ENCODE measurements around the gene GPATCH3. TPM values are rescaled to one million over a fixed set of nuclear protein-coding genes. Genes with fewer than 3 reads are reported as not detected.
A peak's percentile ranks its signal among the peaks of the same experiment; 100 is the strongest.

GPATCH3 gene
- total RNA-seq, 1 experiment from 2014 or later: 11.5 TPM

DNA sequence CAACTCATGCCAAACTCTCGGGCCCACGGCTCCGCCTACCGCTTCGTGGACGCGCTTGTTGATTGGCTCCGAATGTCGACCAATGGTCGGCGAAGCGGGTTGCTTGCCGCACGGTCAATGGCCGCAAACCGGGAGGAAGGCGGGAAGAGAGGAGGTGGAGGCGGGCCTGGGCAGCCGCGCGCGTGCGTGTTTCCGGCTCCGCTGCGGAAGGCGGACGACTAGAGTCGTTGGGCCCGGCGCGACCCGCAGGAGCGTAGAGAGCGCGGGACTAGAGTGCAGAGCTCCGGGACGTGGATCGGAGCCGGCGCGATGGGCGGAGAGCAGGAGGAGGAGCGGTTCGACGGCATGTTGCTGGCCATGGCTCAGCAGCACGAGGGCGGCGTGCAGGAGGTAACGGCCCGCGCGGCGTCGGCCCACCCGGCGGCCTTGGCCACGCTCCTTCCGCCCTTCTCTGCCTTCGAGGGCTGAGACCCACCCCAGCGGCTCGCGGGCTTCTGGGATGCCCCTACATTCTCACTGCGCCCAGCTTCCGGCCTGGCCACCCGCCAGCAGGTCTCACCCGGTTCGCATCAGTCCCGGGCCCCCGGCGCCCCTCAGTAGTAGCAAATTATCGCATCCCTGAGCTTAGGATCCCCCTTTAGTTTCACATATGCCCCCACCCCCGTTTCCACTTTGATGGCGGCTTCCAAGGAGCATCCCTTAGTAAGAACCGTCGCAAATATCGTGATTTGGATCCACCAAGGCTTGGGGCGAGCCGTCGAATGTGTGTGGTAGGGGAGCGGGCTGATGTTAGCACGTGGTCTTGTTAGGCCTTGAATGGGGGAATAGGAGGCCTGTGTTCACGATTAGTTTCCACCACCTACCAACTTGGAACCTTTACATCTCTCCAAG is 21.5 kb upstream of the GPATCH3 start, which contains the start of gene NUDC:
Gene NUDC, plus strand, starts transcription at position 204 of the 891 bp plus-strand sequence. Its CDS starts 106 bp downstream, at position 310.
- CTCF ChIA-PET: no interaction called here
- no TSS peak for BruUV-seq (replicated peaks)
- peak; percentile 93 for DNase-seq
- H3K4me3 Mint-ChIP-seq (ENCODE audit: low read depth, unreplicated experiment): peak within 1 kb of the TSS; percentile 100
- H3K9me3 Mint-ChIP-seq (ENCODE audit: low read depth, unreplicated experiment): no peaks in the 10 kb centered on the region
- TF ChIP-seq CTCF (IDR thresholded peaks at IDR 0.05; ENCODE audit: unreplicated experiment): no peak
- H3K36me3 Mint-ChIP-seq (ENCODE audit: insufficient read depth, unreplicated experiment): peaks cover 44% of the 10 kb centered on the region
- intact Hi-C loops (cut with micrococcal nuclease; ENCODE audit: unreplicated experiment): no loop called here
- no peaks in the 10 kb centered on the region for H3K27me3 Mint-ChIP-seq (ENCODE audit: unreplicated experiment)
- peaks cover 8% of the 10 kb centered on the region for H3K4me1 Mint-ChIP-seq (ENCODE audit: low read depth, unreplicated experiment)
- peak within 1 kb of the TSS; percentile 95 for H3K27ac Mint-ChIP-seq (ENCODE audit: unreplicated experiment)

DNA sequence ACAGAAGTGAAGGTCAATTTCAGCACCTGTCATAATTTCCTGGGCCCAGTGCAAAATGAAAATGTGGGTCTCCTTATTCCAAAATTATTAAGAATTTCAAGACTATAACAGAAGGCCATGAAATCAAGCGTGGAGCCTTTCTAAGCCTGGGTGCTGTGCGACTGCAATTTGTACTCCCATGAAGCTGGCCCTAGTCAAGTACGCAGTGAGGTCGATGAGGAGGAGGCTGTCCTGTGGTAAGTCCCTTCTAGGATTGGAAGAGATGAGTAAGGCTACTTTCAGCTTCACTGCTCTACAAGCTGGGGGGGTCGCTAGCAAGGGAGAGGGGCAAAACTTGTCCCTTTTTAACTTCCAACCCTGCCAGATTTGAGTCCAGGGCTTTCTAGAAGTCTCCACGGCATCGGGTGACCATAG is 20.9 kb upstream of the GPATCH3 start:
- no peak for DNase-seq
- peak overlapping the region; percentile 95 for H3K27ac Mint-ChIP-seq (ENCODE audit: unreplicated experiment)
- no peaks in the 10 kb centered on the region for H3K9me3 Mint-ChIP-seq (ENCODE audit: low read depth, unreplicated experiment)
- CTCF ChIA-PET: no interaction called here
- peaks cover 38% of the 10 kb centered on the region for H3K36me3 Mint-ChIP-seq (ENCODE audit: insufficient read depth, unreplicated experiment)
- TF ChIP-seq CTCF (IDR thresholded peaks at IDR 0.05; ENCODE audit: unreplicated experiment): no peak
- H3K27me3 Mint-ChIP-seq (ENCODE audit: unreplicated experiment): no peaks in the 10 kb centered on the region
- no TSS peak for BruUV-seq (replicated peaks)
- intact Hi-C loops (cut with micrococcal nuclease; ENCODE audit: unreplicated experiment): no loop called here
- peak overlapping the region; percentile 100 for H3K4me3 Mint-ChIP-seq (ENCODE audit: low read depth, unreplicated experiment)
- peaks cover 8% of the 10 kb centered on the region for H3K4me1 Mint-ChIP-seq (ENCODE audit: low read depth, unreplicated experiment)

DNA sequence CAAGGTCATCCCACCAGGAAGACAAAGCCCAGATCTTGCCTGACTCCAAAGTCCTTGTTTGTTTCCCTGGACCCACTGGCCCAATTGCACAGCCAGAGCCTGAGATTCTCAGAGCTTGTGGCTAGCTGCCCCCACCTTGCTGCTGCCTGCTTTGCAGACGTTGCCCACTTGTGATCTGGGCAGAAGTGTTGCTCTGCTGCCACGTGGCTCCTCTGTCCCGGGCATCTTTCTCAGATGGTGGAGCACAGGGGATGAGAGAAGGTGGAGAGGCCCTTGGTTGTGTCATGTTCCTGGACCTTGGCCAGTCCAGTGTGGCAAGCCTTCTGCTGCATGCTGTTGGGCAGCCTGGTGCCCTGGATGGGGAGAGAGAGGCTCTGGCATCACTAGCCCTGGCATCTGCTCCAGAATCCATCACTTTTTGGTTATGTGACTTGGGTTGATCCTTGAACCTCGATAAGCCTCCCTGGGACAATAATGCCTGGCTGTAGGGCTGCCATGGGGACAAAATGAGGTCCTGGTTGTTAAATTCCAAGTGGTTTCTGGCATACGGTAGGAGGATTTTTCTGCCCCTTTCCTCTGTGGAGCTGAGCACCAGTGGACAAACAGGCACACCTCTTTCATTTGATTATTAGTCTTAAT is 15.1 kb upstream of the GPATCH3 start:
- H3K27me3 Mint-ChIP-seq (ENCODE audit: unreplicated experiment): no peaks in the 10 kb centered on the region
- no peak overlapping the region for H3K27ac Mint-ChIP-seq (ENCODE audit: unreplicated experiment)
- H3K4me3 Mint-ChIP-seq (ENCODE audit: low read depth, unreplicated experiment): no peak overlapping the region
- no peak for TF ChIP-seq CTCF (IDR thresholded peaks at IDR 0.05; ENCODE audit: unreplicated experiment)
- no peaks in the 10 kb centered on the region for H3K9me3 Mint-ChIP-seq (ENCODE audit: low read depth, unreplicated experiment)
- peaks cover 11% of the 10 kb centered on the region for H3K36me3 Mint-ChIP-seq (ENCODE audit: insufficient read depth, unreplicated experiment)
- CTCF ChIA-PET: no interaction called here
- intact Hi-C loops (cut with micrococcal nuclease; ENCODE audit: unreplicated experiment): no loop called here
- H3K4me1 Mint-ChIP-seq (ENCODE audit: low read depth, unreplicated experiment): peaks cover 11% of the 10 kb centered on the region
- no peak for DNase-seq
- no TSS peak for BruUV-seq (replicated peaks)

DNA sequence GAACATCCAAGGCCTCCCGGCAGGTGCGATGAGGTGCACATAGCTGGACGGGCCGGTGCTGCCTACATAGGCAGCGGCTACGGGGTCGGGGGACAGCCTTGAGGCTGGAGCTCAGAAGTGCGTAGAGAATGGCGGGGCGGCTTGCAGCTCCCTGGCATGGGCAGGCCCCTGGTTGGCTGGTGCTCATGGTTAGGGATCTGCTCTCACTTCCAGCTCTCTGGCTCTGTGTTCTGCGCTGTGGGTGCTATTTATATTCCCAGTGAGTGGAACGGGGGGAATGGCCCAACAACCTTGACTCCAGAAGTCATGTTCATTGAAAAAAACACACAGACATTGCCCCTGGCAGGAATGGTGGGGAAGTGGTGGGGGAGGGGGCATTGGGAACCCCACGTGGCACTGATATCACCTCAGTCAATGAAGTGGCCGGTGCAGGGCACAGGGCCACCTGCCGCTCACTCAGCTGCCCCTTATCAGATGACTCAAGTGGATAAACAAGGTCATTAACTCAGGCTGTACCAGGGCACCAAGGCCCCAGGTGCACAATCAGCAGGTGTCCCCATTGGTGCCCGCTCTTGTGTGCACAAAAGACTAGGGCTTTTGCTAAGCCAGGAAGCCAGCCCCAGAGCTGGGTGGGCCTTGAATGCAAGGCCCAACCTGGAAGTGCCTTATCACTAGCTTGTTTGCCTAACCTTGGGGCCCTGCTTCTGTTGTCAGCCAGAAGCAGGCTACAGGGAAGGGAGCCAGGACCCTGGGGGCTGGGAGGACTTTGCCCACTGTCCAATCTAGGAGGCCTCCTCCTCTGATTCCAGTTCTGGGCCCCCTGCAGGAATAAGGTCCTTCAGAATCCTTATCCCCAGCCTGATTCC is 13.7 kb upstream of the GPATCH3 start, which contains the start of gene NR0B2:
Gene NR0B2, minus strand, starts transcription at position 222 of the 866 bp plus-strand sequence. Its CDS starts 35 bp downstream, at position 187.
- BruUV-seq (replicated peaks): no TSS peak
- peaks cover 8% of the 10 kb centered on the region for H3K36me3 Mint-ChIP-seq (ENCODE audit: insufficient read depth, unreplicated experiment)
- H3K4me1 Mint-ChIP-seq (ENCODE audit: low read depth, unreplicated experiment): peaks cover 20% of the 10 kb centered on the region
- CTCF ChIA-PET: no interaction called here
- H3K9me3 Mint-ChIP-seq (ENCODE audit: low read depth, unreplicated experiment): no peaks in the 10 kb centered on the region
- no peaks in the 10 kb centered on the region for H3K27me3 Mint-ChIP-seq (ENCODE audit: unreplicated experiment)
- intact Hi-C loops (cut with micrococcal nuclease; ENCODE audit: unreplicated experiment): no loop called here
- no peak for TF ChIP-seq CTCF (IDR thresholded peaks at IDR 0.05; ENCODE audit: unreplicated experiment)
- peak; percentile 51 for DNase-seq
- H3K4me3 Mint-ChIP-seq (ENCODE audit: low read depth, unreplicated experiment): no peak within 1 kb of the TSS
- H3K27ac Mint-ChIP-seq (ENCODE audit: unreplicated experiment): no peak within 1 kb of the TSS

Measured in Calu3 (cell line).